HepG2 (cell line): Measurements from ENCODE around the gene MIA2. TPM values are rescaled to one million over a fixed set of nuclear protein-coding genes. Genes with fewer than 3 reads are reported as not detected.

ENCODE experiments used
- ATAC-seq: fragments of 200-7000 bp; cut with Tn5 transposase; 3 replicates; pipeline ENCODE4 v1.9.1; 2020; ENCODE audit warnings: mild to moderate bottlenecking, moderate library complexity
- Bru-seq: library from RNA; stranded (reverse); fragments of 400-500 nt; gene quantifications from one replicate; lab custom pipeline; 2021; lab: Mats Ljungman, UMichigan
- BruChase-seq, 2 experiments: library from RNA; stranded (reverse); fragments of 400-500 nt; gene quantifications; one replicate each; lab custom pipeline; 2021; lab: Mats Ljungman, UMichigan
- BruUV-seq: library from RNA; stranded (reverse); fragments of 400-500 nt; replicated peaks from 2 replicates; lab custom pipeline; 2021; lab: Mats Ljungman, UMichigan
- CTCF ChIA-PET: fragments of 300-600 bp; formaldehyde crosslinking; extraction: SDS; loops from one replicate; lab custom pipeline; 2021; ENCODE audit warnings: low total read pairs, inconsistent platforms, low intra/inter-chr PET ratio; lab: Yijun Ruan, JAX
- POLR2A ChIA-PET: fragments of 350-600 bp; sonication (Branson Sonifier 250); formaldehyde crosslinking; loops from one replicate; lab custom pipeline; 2020; ENCODE audit warnings: antibody characterized with exemption, inconsistent platforms; lab: Yijun Ruan, JAX
- DNase-seq: peaks from one replicate; pipeline ENCODE4 v3.0.0-alpha.2; 2015; ENCODE audit warnings: low spot score
- FAIRE-seq: peaks from 3 replicates; lab custom pipeline; 2011; peaks lifted over from hg19 to GRCh38; lab: Jason Lieb, UNC
- H2AFZ ChIP-seq: one replicate; pipeline ENCODE4 v1.6.1; 2011; ENCODE audit warnings: low read length, inconsistent platforms
- H3K27ac ChIP-seq: fragments of 300-600 bp; 3 replicates; pipeline ENCODE4 v1.8.0; 2011; ENCODE audit warnings: mixed run types, mild to moderate bottlenecking, mixed read lengths, low read length, inconsistent platforms; ENCODE audit not compliant: insufficient read depth; ENCODE audit errors: extremely low read length
- H3K27me3 ChIP-seq, 2 experiments: fragments of 200-600 bp in 1 of 2; 2 replicates in 1 of 2; 3 replicates in 1 of 2; pipeline versions ENCODE4 v1.6.0 to v1.8.0; 2011; ENCODE audit warnings: low read length in 2 of 2, mild to moderate bottlenecking in 2 of 2, moderate library complexity in 2 of 2, inconsistent platforms in 1 of 2; ENCODE audit not compliant: insufficient read depth in 2 of 2, control insufficient read depth in 1 of 2
- H3K36me3 ChIP-seq, 2 experiments: fragments of 200-600 bp in 1 of 2; replicated peaks in 1 of 2; 2 replicates in 1 of 2; 3 replicates in 1 of 2; pipeline versions ENCODE4 v1.5.1 to v1.8.0; 2011; ENCODE audit warnings: low read length in 2 of 2, inconsistent platforms in 1 of 2; ENCODE audit not compliant: insufficient read depth in 2 of 2, control insufficient read depth in 1 of 2
- H3K4me1 ChIP-seq: 2 replicates; pipeline ENCODE4 v1.5.1; 2012; ENCODE audit warnings: low read length, inconsistent platforms; ENCODE audit not compliant: insufficient read depth
- H3K4me2 ChIP-seq: 2 replicates; pipeline ENCODE4 v1.6.0; 2011; ENCODE audit warnings: low read depth, low read length, inconsistent platforms
- H3K4me3 ChIP-seq, 3 experiments: fragments of 200-600 bp in 1 of 3; sonication (generic), shearing (Covaris generic) in 1 of 3; replicated peaks in 1 of 3; 2 replicates each; pipeline ENCODE4 v1.5.1; 2011 to 2016; ENCODE audit warnings: low read length in 3 of 3, inconsistent platforms in 2 of 3, low read depth in 2 of 3, mild to moderate bottlenecking in 2 of 3, control low read depth in 1 of 3, mixed read lengths in 1 of 3; ENCODE audit not compliant: insufficient read depth in 1 of 3
- H3K79me2 ChIP-seq: one replicate; pipeline ENCODE4 v1.6.1; 2011; ENCODE audit warnings: low read length, inconsistent platforms; ENCODE audit not compliant: insufficient read depth
- H3K9ac ChIP-seq: 2 replicates; pipeline ENCODE4 v1.6.0; 2011; ENCODE audit warnings: mild to moderate bottlenecking, low read depth, low read length, inconsistent platforms; ENCODE audit not compliant: insufficient read depth
- H3K9me3 ChIP-seq: 2 replicates; pipeline ENCODE4 v1.5.1; 2012; ENCODE audit warnings: mild to moderate bottlenecking, low read length
- H4K20me1 ChIP-seq: 2 replicates; pipeline ENCODE4 v1.6.0; 2011; ENCODE audit warnings: inconsistent platforms, mild to moderate bottlenecking, low read length, moderate library complexity; ENCODE audit not compliant: insufficient read depth
- ARID4A ChIP-seq: sonication (generic); formaldehyde crosslinking; IDR thresholded peaks from 2 replicates; pipeline ENCODE4 v1.5.0; 2020; ENCODE audit warnings: mild to moderate bottlenecking, missing genetic modification reagents, borderline replicate concordance
- DRAP1 ChIP-seq: IDR thresholded peaks from 2 replicates; pipeline ENCODE4 v1.6.1; 2016; ENCODE audit warnings: missing genetic modification reagents, missing compliant biosample characterization
- HNF1A ChIP-seq, 2 experiments: sonication (generic) in 1 of 2; formaldehyde crosslinking in 1 of 2; IDR thresholded peaks; 2 replicates each; pipeline versions ENCODE4 v1.4.0 to v1.6.1; 2016 to 2020; ENCODE audit warnings: borderline replicate concordance in 1 of 2, low read depth in 1 of 2, mild to moderate bottlenecking in 1 of 2, missing genetic modification reagents in 1 of 2
- NFE2L2 ChIP-seq: fragments of 150-350 bp; IDR thresholded peaks from 2 replicates; pipeline ENCODE4 v1.6.1; 2014; ENCODE audit warnings: low read length
- ZKSCAN8 ChIP-seq: IDR thresholded peaks from 2 replicates; pipeline ENCODE4 v1.6.1; 2016; ENCODE audit warnings: borderline replicate concordance, missing genetic modification reagents, missing compliant biosample characterization
- ZNF614 ChIP-seq: IDR thresholded peaks from 2 replicates; pipeline ENCODE4 v1.6.1; 2018; ENCODE audit warnings: missing biosample characterization, missing genetic modification reagents, inconsistent platforms, borderline replicate concordance
- WGBS: methylation state at CpG from one replicate; pipeline ENCODE4 v1.1.6; 2017; ENCODE audit warnings: low lambda C conversion rate; 5-methylcytosine and 5-hydroxymethylcytosine counted together
- in situ Hi-C: cut with HindIII; loops from 2 replicates; pipeline ENCODE4 v1.10.0; 2017; ENCODE audit warnings: low pct_unique_long_range_greater_than_20kb; ENCODE audit not compliant: extremely low pct_ligation_motif_present
- intact Hi-C: fragments of 100-400 bp; cut with micrococcal nuclease; formaldehyde crosslinking; loops from one replicate; pipeline ENCODE4 v1.10.0; 2022; ENCODE audit not compliant: unreplicated experiment
- long read RNA-seq, 2 experiments: library from RNA in 1 of 2; library from polyadenylated mRNA in 1 of 2; stranded (forward) in 1 of 2; unstranded in 1 of 2; transcript quantifications; one replicate each; pipeline ENCODE4 v2.0.0, GENCODE V29; 2019 to 2022
- polyA minus RNA-seq, 3 experiments: library from RNA; depleted of rRNA, polyadenylated mRNA; stranded (reverse); fragments of >200 nt; gene quantifications; 2 replicates each; pipeline ENCODE4 v1.2.3, GENCODE V29; 2011; ENCODE audit warnings: low replicate concordance in 1 of 3
- polyA plus RNA-seq, 8 experiments: library from polyadenylated mRNA; depleted of rRNA in 3 of 8; stranded (reverse) in 7 of 8; unstranded in 1 of 8; fragments of >200 nt; fragmentation: Illumina TruSeq in 4 of 8; extraction: Trizol in 4 of 8; gene quantifications; 2 replicates each; pipeline versions ENCODE4 v1.2.1 to v1.2.3, GENCODE V29; 2011 to 2016; ENCODE audit warnings: low read depth in 4 of 8, missing spikeins in 1 of 8, mixed read lengths in 1 of 8; ENCODE audit not compliant: insufficient read depth in 1 of 8
- total RNA-seq, 5 experiments: library from RNA; depleted of rRNA; stranded (reverse); fragments of >200 nt; fragmentation: Illumina TruSeq; extraction: Trizol; gene quantifications; 2 replicates each; pipeline ENCODE4 v1.2.3, GENCODE V29; 2016; ENCODE audit warnings: low read depth in 1 of 5

The MIA2 gene
- total RNA-seq (2016; rRNA removed; fragmentation: Illumina TruSeq; extraction: Trizol) (119 and 158 TPM in 2 replicates), polyA plus RNA-seq (2011; rRNA removed) (131 and 134 TPM in 2 replicates), polyA minus RNA-seq (2011; rRNA and poly(A)+ RNA removed; ENCODE audit: low replicate concordance) (24.3 and 71.9 TPM in 2 replicates), Bru-seq, nascent RNA (percentile 97 among the genes with signal in this experiment), BruChase-seq, experiment 1, labeled RNA remaining after a 6-hour chase (percentile 95 among the genes with signal in this experiment), BruChase-seq, experiment 2, labeled RNA remaining after a 2-hour chase (percentile 97 among the genes with signal in this experiment)
- 154 and 169 TPM in 2 replicates for total RNA-seq (2016; cell fraction: cytosol; rRNA removed; fragmentation: Illumina TruSeq; extraction: Trizol; ENCODE audit: low read depth)
- 111 and 161 TPM in 2 replicates for total RNA-seq (2016; cell fraction: insoluble cytoplasmic fraction; rRNA removed; fragmentation: Illumina TruSeq; extraction: Trizol)
- total RNA-seq (2016; cell fraction: membrane; rRNA removed; fragmentation: Illumina TruSeq; extraction: Trizol), result 165 and 196 TPM in 2 replicates
- total RNA-seq (2016; cell fraction: nucleus; rRNA removed; fragmentation: Illumina TruSeq; extraction: Trizol), result 192 and 219 TPM in 2 replicates
- polyA plus RNA-seq (2011; cell fraction: cytosol; rRNA removed), result 57.1 and 79.7 TPM in 2 replicates
- polyA plus RNA-seq (2011; cell fraction: nucleus; rRNA removed), result 77.3 and 94.7 TPM in 2 replicates
- polyA plus RNA-seq (2012), result 103 and 118 TPM in 2 replicates
- 19.6 and 24.5 TPM in 2 replicates for polyA plus RNA-seq (2016; cell fraction: cytosol; fragmentation: Illumina TruSeq; extraction: Trizol; ENCODE audit: low read depth)
- 95.4 and 102 TPM in 2 replicates for polyA plus RNA-seq (2016; cell fraction: insoluble cytoplasmic fraction; fragmentation: Illumina TruSeq; extraction: Trizol; ENCODE audit: low read depth)
- 45.8 and 50.4 TPM in 2 replicates for polyA plus RNA-seq (2016; cell fraction: membrane; fragmentation: Illumina TruSeq; extraction: Trizol; ENCODE audit: low read depth)
- 216 and 223 TPM in 2 replicates for polyA plus RNA-seq (2016; cell fraction: nucleus; fragmentation: Illumina TruSeq; extraction: Trizol; ENCODE audit: insufficient read depth, low read depth)
- 59.9 and 69.8 TPM in 2 replicates for polyA minus RNA-seq (2011; cell fraction: cytosol; rRNA and poly(A)+ RNA removed)
- polyA minus RNA-seq (2011; cell fraction: nucleus; rRNA and poly(A)+ RNA removed), result 211 and 242 TPM in 2 replicates
- long read RNA-seq, experiment 1, partial matches to known transcripts, result 18 of 46 reads
- long read RNA-seq, experiment 1, other reads (novel, unspliced or antisense), result 26 of 46 reads
- long read RNA-seq, experiment 2, full-length matches to known transcripts, result 26 of 176 reads
- long read RNA-seq, experiment 2, partial matches to known transcripts, result 76 of 176 reads
- long read RNA-seq, experiment 2, other reads (novel, unspliced or antisense), result 74 of 176 reads

- CTCF ChIA-PET, result interaction anchor here (0.9 kb wide), 1 partner anchor 135 kb away, joined by 3 read pairs; no protein-coding TSS in a partner anchor
- FAIRE-seq (no peak), ATAC-seq (peak; percentile 77), DNase-seq (peak; percentile 89)
- H3K4me3 ChIP-seq, result peak within 1 kb of the TSS; percentile 65 to 72 (median 65)
- WGBS, result 3% methylated on average over 7 of the region's 7 CpGs
- H4K20me1 ChIP-seq, result no peaks in the 10 kb centered on the region
- H3K4me1 ChIP-seq, result peaks cover 38% of the 10 kb centered on the region
- peaks cover 15% of the 10 kb centered on the region for H3K79me2 ChIP-seq
- POLR2A ChIA-PET, result interaction anchor here (5.6 kb wide), 1 partner anchor 33 kb away, joined by 112 read pairs; no protein-coding TSS in a partner anchor
- in situ Hi-C loops, result loop anchor here (5.0 kb wide), 2 partner anchors 133 to 198 kb away; partner anchors contain the start of gene FBXO33
- peak within 1 kb of the TSS; percentile 90 for H3K4me2 ChIP-seq
- H3K36me3 ChIP-seq, result 0 out of 5 replicates have a peak, but pooled peaks cover 1 to 2% of the 10 kb centered on the region in 2 experiments
- intact Hi-C loops, result loop anchor here (1.0 to 10.0 kb wide), 6 partner anchors 32 to 209 kb away; partner anchors contain the start of genes FBXO33, SEC23A and TRAPPC6B
- H3K9ac ChIP-seq, result peak within 1 kb of the TSS; percentile 70
- peak within 1 kb of the TSS; percentile 84 for H2AFZ ChIP-seq
- no peaks in the 10 kb centered on the region for H3K9me3 ChIP-seq
- no peaks in the 10 kb centered on the region; a peak in 1 of 5 replicates for H3K27me3 ChIP-seq
- peak within 1 kb of the TSS; percentile 69 for H3K27ac ChIP-seq
- no TSS peak for BruUV-seq
- TF ChIP-seq NFE2L2, result peak; percentile 9; the same call in 1 of the 2 replicates
- TF ChIP-seq DRAP1 (CRISPR knock-in tag), result peak; percentile 96
- TF ChIP-seq ARID4A (CRISPR knock-in tag), result peak; percentile 71; the same call in 1 of the 2 replicates
- peak; percentile 98 for TF ChIP-seq HNF1A (IDR thresholded peaks at IDR 0.05; ENCODE audit: low read depth)
- TF ChIP-seq HNF1A (CRISPR knock-in tag; IDR thresholded peaks at IDR 0.05; ENCODE audit: borderline replicate concordance), result peak; percentile 98; the same call in 1 of the 2 replicates
- TF ChIP-seq ZKSCAN8 (CRISPR knock-in tag), result peak; percentile 68; the same call in 1 of the 2 replicates
- TF ChIP-seq ZNF614 (CRISPR knock-in tag), result peak; percentile 52; the same call in 1 of the 2 replicates
Measured at GRCh38 chr14:39233680-39234326, at the start of gene MIA2. TSS of gene MIA2 (plus strand) at chr14:39233915. CDS start at chr14:39234115, 200 bp downstream.
